HG02943 (cell line): ENCODE measurements around the gene DMAP1.

Source experiments
- ATAC-seq: cut with Tn5 transposase; IDR thresholded peaks from one replicate; pipeline ENCODE4 v1.9.1; 2021; ENCODE audit warnings: mild to moderate bottlenecking, low read depth, moderate library complexity; ENCODE audit not compliant: unreplicated experiment

The DMAP1 gene

GRCh38 chr1:44251486-44251885 lies 38.2 kb downstream of the DMAP1 start:
- ATAC-seq: no peak

GRCh38 chr1:44251989-44252671 lies 38.9 kb downstream of the DMAP1 start:
- no peak for ATAC-seq

GRCh38 chr1:44254392-44254910 lies 41.2 kb downstream of the DMAP1 start:
- no peak for ATAC-seq

GRCh38 chr1:44256762-44257554 lies 43.7 kb downstream of the DMAP1 start:
- no peak for ATAC-seq

- ATAC-seq: no peak
These were observed 45.8 kb downstream of the DMAP1 start for GRCh38 chr1:44259090-44259489.

- no peak for ATAC-seq
These were observed 47.5 kb downstream of the DMAP1 start for GRCh38 chr1:44260792-44261170.

GRCh38 chr1:44261171-44261817 lies 48.0 kb downstream of the DMAP1 start:
- no peak for ATAC-seq

GRCh38 chr1:44261962-44262361 lies 48.7 kb downstream of the DMAP1 start:
- ATAC-seq: no peak

GRCh38 chr1:44262414-44262813 lies 49.1 kb downstream of the DMAP1 start:
- no peak for ATAC-seq

- no peak for ATAC-seq
These were observed 49.7 kb downstream of the DMAP1 start for GRCh38 chr1:44262816-44263567.

GRCh38 chr1:44263568-44264450 lies 50.5 kb downstream of the DMAP1 start:
- ATAC-seq: no peak

GRCh38 chr1:44264451-44264771 lies 51.1 kb downstream of the DMAP1 start:
- no peak for ATAC-seq

GRCh38 chr1:44265656-44266358 lies 52.5 kb downstream of the DMAP1 start:
- ATAC-seq: no peak

GRCh38 chr1:44266400-44267344 lies 53.4 kb downstream of the DMAP1 start:
- no peak for ATAC-seq

- no peak for ATAC-seq
These were observed 54.2 kb downstream of the DMAP1 start for GRCh38 chr1:44267438-44267837.

- ATAC-seq: no peak
These were observed 54.8 kb downstream of the DMAP1 start for GRCh38 chr1:44268054-44268453.
